HepG2 (cell line): ENCODE results near the gene MYO1B. TPM values are rescaled to one million over a fixed set of nuclear protein-coding genes. Genes with fewer than 3 reads are reported as not detected.

Experiments used
- CENPT ChIP-seq: sonication (generic); formaldehyde crosslinking; IDR thresholded peaks from 2 replicates; pipeline ENCODE4 v1.8.0; 2022; ENCODE audit warnings: low read depth, mild to moderate bottlenecking, moderate library complexity, missing genetic modification reagents
- CSRNP2 ChIP-seq: sonication (generic); formaldehyde crosslinking; conservative IDR thresholded peaks from 2 replicates; pipeline ENCODE4 v1.8.0; 2022; ENCODE audit warnings: low read depth, missing genetic modification reagents
- HMG20A ChIP-seq: IDR thresholded peaks from 2 replicates; pipeline ENCODE4 v1.6.1; 2016; ENCODE audit warnings: borderline replicate concordance
- HOXD1 ChIP-seq: sonication (generic); formaldehyde crosslinking; IDR thresholded peaks from 2 replicates; pipeline ENCODE4 v1.5.0; 2020; ENCODE audit warnings: missing genetic modification reagents
- IKZF1 ChIP-seq: fragments of 450-650 bp; IDR thresholded peaks from 2 replicates; pipeline ENCODE4 v1.7.1; 2016
- IKZF4 ChIP-seq: sonication (generic); formaldehyde crosslinking; IDR thresholded peaks from 2 replicates; pipeline ENCODE4 v1.5.1; 2020; ENCODE audit warnings: borderline replicate concordance, mild to moderate bottlenecking, low read depth, missing genetic modification reagents; ENCODE audit errors: not compliant biosample characterization
- LCORL ChIP-seq, 2 experiments: fragments of 450-650 bp in 1 of 2; sonication (generic) in 1 of 2; formaldehyde crosslinking in 1 of 2; IDR thresholded peaks; 2 replicates each; pipeline versions ENCODE4 v1.5.0 to v1.6.1; 2017 to 2020; ENCODE audit warnings: antibody characterized with exemption in 1 of 2, missing genetic modification reagents in 1 of 2
- NFE2 ChIP-seq: sonication (generic); formaldehyde crosslinking; IDR thresholded peaks from 2 replicates; pipeline ENCODE4 v1.4.0; 2020; ENCODE audit warnings: missing genetic modification reagents
- NFKBIZ ChIP-seq: IDR thresholded peaks from 2 replicates; pipeline ENCODE4 v1.6.1; 2018; ENCODE audit warnings: missing genetic modification reagents, missing compliant biosample characterization
- PITX1 ChIP-seq: sonication (generic); formaldehyde crosslinking; IDR thresholded peaks from 2 replicates; pipeline ENCODE4 v1.5.1; 2020; ENCODE audit warnings: mild to moderate bottlenecking, missing genetic modification reagents
- RBM22 ChIP-seq: fragments of 200-400 bp; formaldehyde crosslinking; optimal IDR thresholded peaks from 2 replicates; pipeline ENCODE3; 2017; ENCODE audit warnings: mild to moderate bottlenecking, low read length, moderate library complexity
- SIX4 ChIP-seq: sonication (generic); formaldehyde crosslinking; IDR thresholded peaks from 2 replicates; pipeline ENCODE4 v1.4.0; 2020; ENCODE audit warnings: missing genetic modification reagents
- SMYD3 ChIP-seq: sonication (generic); formaldehyde crosslinking; IDR thresholded peaks from 2 replicates; pipeline ENCODE4 v1.8.1; 2023; ENCODE audit warnings: mild to moderate bottlenecking, missing genetic modification reagents
- SYNCRIP ChIP-seq: fragments of 200-400 bp; formaldehyde crosslinking; IDR thresholded peaks from 2 replicates; pipeline ENCODE4 v1.6.1; 2018; ENCODE audit warnings: mild to moderate bottlenecking, low read depth, low read length; ENCODE audit not compliant: insufficient read depth
- YEATS2 ChIP-seq: sonication (generic); formaldehyde crosslinking; IDR thresholded peaks from 2 replicates; pipeline ENCODE4 v1.4.0; 2020; ENCODE audit warnings: missing genetic modification reagents, borderline replicate concordance
- ZFP36 ChIP-seq: fragments of 150-350 bp; IDR thresholded peaks from 2 replicates; pipeline ENCODE4 v1.6.1; 2018; ENCODE audit warnings: borderline replicate concordance, low read length, low read depth; ENCODE audit not compliant: partially characterized antibody
- ZNF576 ChIP-seq: sonication (generic); formaldehyde crosslinking; IDR thresholded peaks from 2 replicates; pipeline ENCODE4 v1.4.0; 2020; ENCODE audit warnings: mild to moderate bottlenecking, missing genetic modification reagents
- ZNF644 ChIP-seq: IDR thresholded peaks from 2 replicates; pipeline ENCODE4 v1.6.1; 2016; ENCODE audit warnings: low read depth
- ZNF710 ChIP-seq: sonication (generic); formaldehyde crosslinking; IDR thresholded peaks from 2 replicates; pipeline ENCODE4 v1.5.0; 2020; ENCODE audit warnings: mild to moderate bottlenecking, missing genetic modification reagents, borderline replicate concordance
- polyA plus RNA-seq, 8 experiments: library from polyadenylated mRNA; depleted of rRNA in 3 of 8; stranded (reverse) in 7 of 8; unstranded in 1 of 8; fragments of >200 nt; fragmentation: Illumina TruSeq in 4 of 8; extraction: Trizol in 4 of 8; gene quantifications; 2 replicates each; pipeline versions ENCODE4 v1.2.1 to v1.2.3, GENCODE V29; 2011 to 2016; ENCODE audit warnings: low read depth in 4 of 8, missing spikeins in 1 of 8, mixed read lengths in 1 of 8; ENCODE audit not compliant: insufficient read depth in 1 of 8
- total RNA-seq, 5 experiments: library from RNA; depleted of rRNA; stranded (reverse); fragments of >200 nt; fragmentation: Illumina TruSeq; extraction: Trizol; gene quantifications; 2 replicates each; pipeline ENCODE4 v1.2.3, GENCODE V29; 2016; ENCODE audit warnings: low read depth in 1 of 5
- TF ChIP-seq, protein P1 (sequence below): sonication (generic); formaldehyde crosslinking; IDR thresholded peaks from 2 replicates; pipeline ENCODE4 v1.5.1; 2020; ENCODE audit warnings: mild to moderate bottlenecking, missing genetic modification reagents
- TF ChIP-seq, protein P2 (sequence below): sonication (generic); formaldehyde crosslinking; IDR thresholded peaks from 2 replicates; pipeline ENCODE4 v1.9.0; 2022; ENCODE audit warnings: missing genetic modification reagents, mild to moderate bottlenecking, borderline replicate concordance

The MYO1B gene
- total and polyA plus RNA-seq, 2 of the 13 experiments (the other 11 are each of a cell fraction or from before 2014, with no cell fraction given), result 36.9 to 89.8 TPM

DNA sequence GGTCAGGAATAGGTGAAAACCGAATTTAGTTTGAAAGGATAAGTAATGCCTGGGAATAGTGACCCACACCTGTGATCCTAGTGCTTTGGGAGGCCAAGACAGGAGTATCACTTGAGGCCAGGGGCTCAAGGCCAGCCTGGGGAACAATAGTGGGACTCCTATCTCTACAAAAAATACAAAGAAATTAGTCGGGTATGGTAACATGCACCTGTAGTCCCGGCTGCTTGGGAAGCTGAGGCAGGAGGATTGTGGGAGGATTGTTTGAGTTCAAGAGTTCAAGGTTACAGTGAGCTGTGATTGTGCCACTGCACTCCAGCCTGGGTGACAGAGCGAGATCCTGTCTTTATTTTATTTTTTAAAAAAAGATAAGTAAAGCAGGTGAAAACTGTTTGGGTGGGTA, 3.8 kb upstream of the MYO1B start (continued):
- TF ChIP-seq, protein P1, sequence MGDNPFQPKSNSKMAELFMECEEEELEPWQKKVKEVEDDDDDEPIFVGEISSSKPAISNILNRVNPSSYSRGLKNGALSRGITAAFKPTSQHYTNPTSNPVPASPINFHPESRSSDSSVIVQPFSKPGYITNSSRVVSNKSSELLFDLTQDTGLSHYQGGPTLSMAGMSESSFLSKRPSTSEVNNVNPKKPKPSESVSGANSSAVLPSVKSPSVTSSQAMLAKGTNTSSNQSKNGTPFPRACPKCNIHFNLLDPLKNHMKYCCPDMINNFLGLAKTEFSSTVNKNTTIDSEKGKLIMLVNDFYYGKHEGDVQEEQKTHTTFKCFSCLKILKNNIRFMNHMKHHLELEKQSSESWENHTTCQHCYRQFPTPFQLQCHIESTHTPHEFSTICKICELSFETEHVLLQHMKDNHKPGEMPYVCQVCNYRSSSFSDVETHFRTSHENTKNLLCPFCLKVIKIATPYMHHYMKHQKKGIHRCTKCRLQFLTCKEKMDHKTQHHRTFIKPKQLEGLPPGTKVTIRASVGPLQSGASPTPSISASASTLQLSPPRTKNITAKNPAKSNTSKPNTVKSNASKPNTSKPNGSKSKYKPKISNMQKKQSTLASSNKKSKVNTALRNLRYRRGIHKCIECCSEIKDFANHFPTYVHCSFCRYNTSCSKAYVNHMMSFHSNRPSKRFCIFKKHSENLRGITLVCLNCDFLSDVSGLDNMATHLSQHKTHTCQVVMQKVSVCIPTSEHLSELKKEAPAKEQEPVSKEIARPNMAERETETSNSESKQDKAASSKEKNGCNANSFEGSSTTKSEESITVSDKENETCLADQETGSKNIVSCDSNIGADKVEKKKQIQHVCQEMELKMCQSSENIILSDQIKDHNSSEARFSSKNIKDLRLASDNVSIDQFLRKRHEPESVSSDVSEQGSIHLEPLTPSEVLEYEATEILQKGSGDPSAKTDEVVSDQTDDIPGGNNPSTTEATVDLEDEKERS (CRISPR knock-in tag), result no peak
- TF ChIP-seq HOXD1 (CRISPR knock-in tag) (no peak), CENPT (CRISPR knock-in tag) (no peak), HMG20A (CRISPR knock-in tag) (peak; percentile 56; the same call in 1 of the 2 replicates), NFE2 (no peak), ZNF710 (CRISPR knock-in tag) (no peak), SMYD3 (CRISPR knock-in tag) (no peak), ZNF576 (CRISPR knock-in tag) (no peak), SYNCRIP (no peak), ZNF644 (CRISPR knock-in tag) (no peak), IKZF4 (CRISPR knock-in tag) (no peak), LCORL (IDR thresholded peaks at IDR 0.05) (no peak), LCORL (CRISPR knock-in tag; IDR thresholded peaks at IDR 0.05) (no peak), SIX4 (CRISPR knock-in tag) (no peak), IKZF1 (no peak), RBM22 (no peak), ZFP36 (no peak), CSRNP2 (CRISPR knock-in tag) (no peak), PITX1 (no peak), YEATS2 (CRISPR knock-in tag) (no peak), NFKBIZ (CRISPR knock-in tag) (no peak)
- TF ChIP-seq, protein P2, sequence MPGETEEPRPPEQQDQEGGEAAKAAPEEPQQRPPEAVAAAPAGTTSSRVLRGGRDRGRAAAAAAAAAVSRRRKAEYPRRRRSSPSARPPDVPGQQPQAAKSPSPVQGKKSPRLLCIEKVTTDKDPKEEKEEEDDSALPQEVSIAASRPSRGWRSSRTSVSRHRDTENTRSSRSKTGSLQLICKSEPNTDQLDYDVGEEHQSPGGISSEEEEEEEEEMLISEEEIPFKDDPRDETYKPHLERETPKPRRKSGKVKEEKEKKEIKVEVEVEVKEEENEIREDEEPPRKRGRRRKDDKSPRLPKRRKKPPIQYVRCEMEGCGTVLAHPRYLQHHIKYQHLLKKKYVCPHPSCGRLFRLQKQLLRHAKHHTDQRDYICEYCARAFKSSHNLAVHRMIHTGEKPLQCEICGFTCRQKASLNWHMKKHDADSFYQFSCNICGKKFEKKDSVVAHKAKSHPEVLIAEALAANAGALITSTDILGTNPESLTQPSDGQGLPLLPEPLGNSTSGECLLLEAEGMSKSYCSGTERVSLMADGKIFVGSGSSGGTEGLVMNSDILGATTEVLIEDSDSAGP (CRISPR knock-in tag), result no peak
